Gastroesophageal sphincter (tissue), 3 donors: ENCODE results near the gene FBXO17.

ENCODE experiments used
- CTCF ChIP-seq, 4 experiments: fragments of 200-600 bp in 2 of 4; fragments of 450-650 bp in 2 of 4; sonication (generic) in 1 of 4; IDR thresholded peaks; one replicate each; pipeline ENCODE4 v1.5.1; 2017 to 2019; ENCODE audit warnings: antibody characterized with exemption in 4 of 4, mild to moderate bottlenecking in 2 of 4, moderate library complexity in 2 of 4
- EP300 ChIP-seq: sonication (generic); formaldehyde crosslinking; IDR thresholded peaks from one replicate; pipeline ENCODE4 v1.6.1; 2017; ENCODE audit warnings: antibody characterized with exemption, mild to moderate bottlenecking
- POLR2A ChIP-seq, 2 donors: fragments of 450-650 bp; IDR thresholded peaks; one replicate each; pipeline ENCODE4 v1.6.1; 2017; ENCODE audit warnings: antibody characterized with exemption in 2 of 2, mild to moderate bottlenecking in 2 of 2, moderate library complexity in 1 of 2
- POLR2AphosphoS5 ChIP-seq: sonication (generic); formaldehyde crosslinking; IDR thresholded peaks from one replicate; pipeline ENCODE4 v1.6.1; 2017; ENCODE audit warnings: antibody characterized with exemption

GRCh38 chr19:38900743-38901190 lies 74.8 kb downstream of the FBXO17 start:
- TF ChIP-seq POLR2A (IDR thresholded peaks at IDR 0.05) (no peak), POLR2AphosphoS5 (no peak), CTCF (IDR thresholded peaks at IDR 0.05) (no peak), EP300 (no peak)
